Uterus (tissue), 4 donors: Measurements from ENCODE around the gene AKIRIN2. TPM values are rescaled to one million over a fixed set of nuclear protein-coding genes. Genes with fewer than 3 reads are reported as not detected.
A peak's percentile ranks its signal among the peaks of the same experiment; 100 is the strongest.

Experiments
- DNase-seq, 2 donors: peaks; one replicate each; pipeline ENCODE4 v3.0.0-alpha.2; 2019 to 2020
- H3K27ac ChIP-seq, 2 donors: fragments of 200-600 bp; sonication (generic); 1 replicate in 1 of 2; 2 replicates in 1 of 2; pipeline ENCODE4 v1.5.1; 2016 to 2018
- H3K27me3 ChIP-seq, 2 donors: fragments of 200-600 bp; sonication (generic); one replicate each; pipeline ENCODE4 v1.5.1; 2018 to 2019; ENCODE audit warnings: control low read depth in 1 of 2
- H3K36me3 ChIP-seq, 2 donors: fragments of 200-600 bp; sonication (generic); one replicate each; pipeline ENCODE4 v1.5.1; 2019; ENCODE audit warnings: control low read depth in 1 of 2
- H3K4me1 ChIP-seq, 2 donors: fragments of 200-600 bp; sonication (generic); one replicate each; pipeline ENCODE4 v1.5.1; 2018 to 2019; ENCODE audit warnings: control low read depth in 1 of 2
- H3K4me3 ChIP-seq, 2 donors: fragments of 200-600 bp; sonication (generic); 1 replicate in 1 of 2; 2 replicates in 1 of 2; pipeline ENCODE4 v1.5.1; 2018 to 2019; ENCODE audit warnings: mild to moderate bottlenecking in 1 of 2
- H3K9me3 ChIP-seq, 2 donors: fragments of 200-600 bp; sonication (generic); one replicate each; pipeline ENCODE4 v1.5.1; 2019; ENCODE audit warnings: control low read depth in 1 of 2
- POLR2A ChIP-seq, 2 donors: fragments of 450-650 bp; IDR thresholded peaks; one replicate each; pipeline ENCODE4 v1.6.1; 2016; ENCODE audit warnings: antibody characterized with exemption in 2 of 2, mild to moderate bottlenecking in 1 of 2, moderate library complexity in 1 of 2
- intact Hi-C: fragments of 100-400 bp; cut with DNase I; formaldehyde crosslinking; loops from one replicate; pipeline ENCODE4 v1.15.1; 2023; ENCODE audit warnings: low total_unique reads
- total RNA-seq, 4 donors: library from RNA; depleted of rRNA in 3 of 4; stranded (reverse); fragments of >200 nt in 3 of 4; gene quantifications; one replicate each; pipeline versions ENCODE4 v1.1.0 to v1.2.4, GENCODE V29; 2014 to 2023
- TF ChIP-seq, protein P1 (sequence below), 4 experiments: fragments of 200-600 bp in 2 of 4; fragments of 450-650 bp in 2 of 4; sonication (generic) in 2 of 4; IDR thresholded peaks; one replicate each; pipeline ENCODE4 v1.5.1; 2016 to 2019; ENCODE audit warnings: antibody characterized with exemption in 4 of 4, mild to moderate bottlenecking in 2 of 4, moderate library complexity in 1 of 4
- donor health status: DM: yes; HTN: yes; CAD: no.

The AKIRIN2 gene
- total RNA-seq, 4 donors from 2014 or later: 6.9 to 41.5 (median 24.8) TPM

DNA sequence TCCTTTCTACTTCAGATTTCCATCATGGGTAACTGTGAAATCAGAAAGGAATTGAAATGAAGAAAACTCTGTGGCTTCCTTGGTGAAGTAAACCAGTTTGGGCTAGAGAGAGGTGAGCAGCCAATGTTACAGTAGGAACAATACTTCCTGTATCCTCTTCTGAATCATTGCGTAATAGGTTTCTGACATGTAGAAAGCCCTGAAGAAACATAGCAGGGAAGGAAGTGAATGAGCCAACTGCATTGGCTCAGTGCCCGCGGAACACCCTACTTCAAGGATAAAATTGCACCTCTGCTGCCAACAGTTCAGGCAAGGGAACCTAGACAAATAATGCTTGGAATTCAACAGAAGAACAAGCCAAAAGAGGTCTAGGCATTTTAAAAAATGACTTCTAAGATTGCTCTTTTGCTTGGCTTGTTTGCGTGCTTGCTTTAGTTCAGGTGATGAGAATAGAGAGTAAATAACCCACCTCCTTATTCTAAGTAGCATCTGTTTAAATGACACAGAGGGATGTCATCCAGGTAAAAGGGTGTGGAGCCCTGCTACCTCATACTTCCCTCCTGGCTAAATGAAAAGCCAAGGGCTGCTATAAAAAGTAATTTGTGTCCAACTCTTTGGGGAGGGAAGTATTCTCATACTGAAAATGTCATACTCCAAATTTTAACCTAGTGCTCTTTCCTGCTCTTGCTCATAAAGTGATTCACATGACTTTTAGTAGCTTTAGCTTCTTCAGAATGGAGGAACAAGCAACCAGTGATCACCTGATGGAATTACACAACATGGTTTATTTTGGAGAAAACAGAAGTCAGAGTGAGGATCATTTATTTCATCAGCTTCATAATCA lies 30.0 kb upstream of the AKIRIN2 start:
- DNase-seq: peak; percentile 82 to 85
- H3K27me3 ChIP-seq: no peaks in the 10 kb centered on the region
- H3K27ac ChIP-seq: peak overlapping the region; percentile 59 to 64
- no peaks in the 10 kb centered on the region for H3K9me3 ChIP-seq
- no peaks in the 10 kb centered on the region for H3K36me3 ChIP-seq
- peaks cover 0 to 5% of the 10 kb centered on the region in 2 donors for H3K4me1 ChIP-seq
- intact Hi-C loops: no loop called here
- TF ChIP-seq, protein P1, sequence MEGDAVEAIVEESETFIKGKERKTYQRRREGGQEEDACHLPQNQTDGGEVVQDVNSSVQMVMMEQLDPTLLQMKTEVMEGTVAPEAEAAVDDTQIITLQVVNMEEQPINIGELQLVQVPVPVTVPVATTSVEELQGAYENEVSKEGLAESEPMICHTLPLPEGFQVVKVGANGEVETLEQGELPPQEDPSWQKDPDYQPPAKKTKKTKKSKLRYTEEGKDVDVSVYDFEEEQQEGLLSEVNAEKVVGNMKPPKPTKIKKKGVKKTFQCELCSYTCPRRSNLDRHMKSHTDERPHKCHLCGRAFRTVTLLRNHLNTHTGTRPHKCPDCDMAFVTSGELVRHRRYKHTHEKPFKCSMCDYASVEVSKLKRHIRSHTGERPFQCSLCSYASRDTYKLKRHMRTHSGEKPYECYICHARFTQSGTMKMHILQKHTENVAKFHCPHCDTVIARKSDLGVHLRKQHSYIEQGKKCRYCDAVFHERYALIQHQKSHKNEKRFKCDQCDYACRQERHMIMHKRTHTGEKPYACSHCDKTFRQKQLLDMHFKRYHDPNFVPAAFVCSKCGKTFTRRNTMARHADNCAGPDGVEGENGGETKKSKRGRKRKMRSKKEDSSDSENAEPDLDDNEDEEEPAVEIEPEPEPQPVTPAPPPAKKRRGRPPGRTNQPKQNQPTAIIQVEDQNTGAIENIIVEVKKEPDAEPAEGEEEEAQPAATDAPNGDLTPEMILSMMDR (IDR thresholded peaks at IDR 0.05): no peak
- TF ChIP-seq POLR2A (IDR thresholded peaks at IDR 0.05): no peak
- H3K4me3 ChIP-seq: no peak overlapping the region

DNA sequence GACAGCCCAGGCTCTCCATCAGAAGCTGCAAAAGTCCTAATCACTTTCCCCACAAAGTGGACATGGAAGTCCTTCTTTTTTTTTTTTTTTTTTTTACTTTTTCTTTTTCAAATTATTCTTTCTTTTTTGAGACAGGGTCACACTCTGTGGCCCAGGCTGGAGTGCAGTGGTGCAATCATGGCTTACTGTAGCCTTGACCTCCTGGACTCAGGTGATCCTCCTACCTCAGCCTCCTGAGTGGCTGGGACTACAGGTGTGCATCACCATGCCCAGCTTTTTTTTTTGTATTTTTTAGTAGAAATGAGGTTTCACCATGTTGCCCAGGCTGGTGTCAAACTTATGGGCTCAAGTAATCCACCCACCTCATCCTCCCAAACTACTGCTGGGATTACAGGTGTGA lies 29.0 kb upstream of the AKIRIN2 start:
- intact Hi-C loops: no loop called here
- Histone ChIP-seq H3K4me3 (no peak overlapping the region), H3K27ac (no peak overlapping the region), H3K27me3 (no peaks in the 10 kb centered on the region), H3K4me1 (peaks cover 0 to 5% of the 10 kb centered on the region in 2 donors), H3K36me3 (no peaks in the 10 kb centered on the region), H3K9me3 (no peaks in the 10 kb centered on the region)
- DNase-seq: no peak
- no peak for TF ChIP-seq POLR2A (IDR thresholded peaks at IDR 0.05)
- TF ChIP-seq, protein P1 (IDR thresholded peaks at IDR 0.05): no peak

DNA sequence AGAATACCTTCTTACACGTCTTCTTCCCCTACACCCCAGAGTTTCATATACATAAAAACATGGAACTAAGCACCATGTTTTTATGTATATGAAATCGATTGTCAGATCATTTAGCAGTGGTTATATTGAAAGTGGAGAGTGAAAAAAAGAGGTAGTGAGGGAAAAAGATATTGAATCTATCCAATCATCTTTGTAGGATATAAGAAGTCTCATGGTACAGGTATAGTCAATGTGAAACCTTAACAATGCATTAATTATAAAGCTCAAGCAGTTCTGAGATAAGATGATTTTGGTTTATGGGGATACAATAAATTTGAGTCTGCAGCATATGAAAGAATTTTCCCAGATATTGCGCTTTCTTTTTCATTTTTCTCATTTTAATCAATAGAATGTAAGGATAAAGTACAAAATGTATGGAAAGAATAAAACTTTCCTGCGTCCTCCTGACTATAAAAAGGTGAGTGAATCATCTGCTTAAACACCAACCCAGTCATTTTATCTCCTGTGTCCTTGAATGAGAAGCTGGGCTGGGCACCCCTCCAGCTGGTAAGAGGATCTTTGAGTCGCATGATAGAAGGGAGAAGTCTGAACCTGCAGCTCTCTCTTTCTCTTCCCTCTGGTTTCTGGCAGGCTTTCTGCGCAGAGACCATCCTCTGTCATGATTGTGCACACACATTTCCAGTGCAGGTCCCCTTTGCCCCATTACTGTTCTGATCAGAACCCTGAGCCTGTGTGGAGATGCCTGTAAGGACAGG lies 28.1 kb upstream of the AKIRIN2 start:
- Histone ChIP-seq H3K27ac (no peak overlapping the region), H3K4me3 (no peak overlapping the region), H3K27me3 (no peaks in the 10 kb centered on the region), H3K4me1 (peaks cover 0 to 5% of the 10 kb centered on the region in 2 donors), H3K36me3 (no peaks in the 10 kb centered on the region), H3K9me3 (no peaks in the 10 kb centered on the region)
- DNase-seq: no peak
- intact Hi-C loops: no loop called here
- TF ChIP-seq, protein P1 (IDR thresholded peaks at IDR 0.05): no peak
- no peak for TF ChIP-seq POLR2A (IDR thresholded peaks at IDR 0.05)

DNA sequence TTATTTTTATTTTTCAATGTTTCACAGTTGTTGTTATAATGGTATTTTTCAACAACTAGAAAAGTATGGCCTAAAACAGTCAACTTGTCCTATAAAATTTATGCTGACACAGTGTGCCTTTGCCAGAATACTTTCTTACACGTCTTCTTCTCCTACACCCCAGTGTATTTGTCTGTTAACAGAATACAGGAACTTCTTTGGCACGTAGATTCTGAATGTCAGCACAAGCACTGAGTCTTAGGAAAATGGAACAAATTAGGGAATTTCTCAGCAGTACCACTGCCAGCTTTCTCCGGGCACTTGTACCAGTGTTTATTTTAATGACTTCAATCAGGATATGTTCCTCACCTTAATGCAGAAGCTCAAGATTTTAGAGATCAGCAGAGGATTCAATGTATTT lies 26.7 kb upstream of the AKIRIN2 start:
- H3K4me3 ChIP-seq: no peak overlapping the region
- no peak for DNase-seq
- H3K27me3 ChIP-seq: no peaks in the 10 kb centered on the region
- TF ChIP-seq, protein P1 (IDR thresholded peaks at IDR 0.05): no peak
- no peak for TF ChIP-seq POLR2A (IDR thresholded peaks at IDR 0.05)
- no peaks in the 10 kb centered on the region for H3K9me3 ChIP-seq
- H3K27ac ChIP-seq: no peak overlapping the region
- H3K36me3 ChIP-seq: no peaks in the 10 kb centered on the region
- intact Hi-C loops: no loop called here
- H3K4me1 ChIP-seq: peaks cover 0 to 5% of the 10 kb centered on the region in 2 donors
